Measurements from ENCODE around the gene GTPBP2.
"Not testable (repeated sequence)": the region's sequence is repeated elsewhere in the genome, so short reads cannot be mapped to it uniquely, and the experiment has no call there.

The GTPBP2 gene

GRCh38 chr6:43623880-43624785 lies 4.9 kb downstream of the GTPBP2 start:
- FAIRE-seq: no peak

- no peak for FAIRE-seq
Measured at GRCh38 chr6:43622541-43622940, 6.5 kb downstream of the GTPBP2 start.

- no peak for FAIRE-seq
Measured at GRCh38 chr6:43621836-43622180, 7.3 kb downstream of the GTPBP2 start.

GRCh38 chr6:43621078-43621835 lies 7.8 kb downstream of the GTPBP2 start:
- no peak for FAIRE-seq

GRCh38 chr6:43616725-43617472 lies 12.2 kb downstream of the GTPBP2 start:
- FAIRE-seq: no peak

GRCh38 chr6:43614396-43614730 lies 14.7 kb downstream of the GTPBP2 start:
- FAIRE-seq: no peak

GRCh38 chr6:43613721-43614395 lies 15.2 kb downstream of the GTPBP2 start:
- FAIRE-seq: no peak

GRCh38 chr6:43610431-43610830 lies 18.6 kb downstream of the GTPBP2 start:
- FAIRE-seq: no peak

- FAIRE-seq: no peak
Measured at GRCh38 chr6:43609402-43609801, 19.7 kb downstream of the GTPBP2 start.

GRCh38 chr6:43608807-43609206 lies 20.3 kb downstream of the GTPBP2 start:
- no peak for FAIRE-seq

- peak; percentile 42 for FAIRE-seq
Measured at GRCh38 chr6:43608310-43608763, 20.7 kb downstream of the GTPBP2 start.

- no peak for FAIRE-seq
Measured at GRCh38 chr6:43606019-43606418, 23.0 kb downstream of the GTPBP2 start.

- no peak for FAIRE-seq
Measured at GRCh38 chr6:43604174-43604573, 24.9 kb downstream of the GTPBP2 start.

GRCh38 chr6:43600595-43600994 lies 28.5 kb downstream of the GTPBP2 start:
- FAIRE-seq: no peak

- no peak for FAIRE-seq
Measured at GRCh38 chr6:43593938-43594337, 35.1 kb downstream of the GTPBP2 start.

- FAIRE-seq: not testable (repeated sequence)
Measured at GRCh38 chr6:43589564-43589963, 39.5 kb downstream of the GTPBP2 start.

- no peak for FAIRE-seq
Measured at GRCh38 chr6:43588194-43588593, 40.9 kb downstream of the GTPBP2 start.

- FAIRE-seq: no peak
Measured at GRCh38 chr6:43584892-43585570, 44.0 kb downstream of the GTPBP2 start.

GRCh38 chr6:43582911-43583310 lies 46.2 kb downstream of the GTPBP2 start:
- FAIRE-seq: no peak

GRCh38 chr6:43579171-43579570 lies 49.9 kb downstream of the GTPBP2 start:
- no peak for FAIRE-seq

GRCh38 chr6:43578748-43579147 lies 50.3 kb downstream of the GTPBP2 start:
- FAIRE-seq: no peak

All from TTC549 (cell line).